HL-60 (cell line): ENCODE results near the gene PRDM16.

Experiments
- DNase-seq, 2 experiments: peaks; one replicate each; pipeline ENCODE4 v3.0.0-alpha.2; 2010 to 2020; ENCODE audit warnings: low read depth in 1 of 2, low spot score in 1 of 2
- H3K27ac ChIP-seq: fragments of 250-450 bp; sonication (Bioruptor Pico); replicated peaks from 2 replicates; pipeline ENCODE4 v1.5.1; 2020; ENCODE audit warnings: mild to moderate bottlenecking, moderate library complexity
- H3K27me3 ChIP-seq: fragments of 250-450 bp; sonication (Bioruptor Pico); 2 replicates; pipeline ENCODE4 v1.5.1; 2021; ENCODE audit warnings: mild to moderate bottlenecking, moderate library complexity; ENCODE audit not compliant: insufficient read depth, poor library complexity, severe bottlenecking
- H3K4me3 ChIP-seq: replicated peaks from 2 replicates; pipeline ENCODE4 v1.5.1; 2011; ENCODE audit warnings: mild to moderate bottlenecking, control low read depth, low read length; ENCODE audit not compliant: insufficient read depth
- GABPA ChIP-seq: IDR thresholded peaks from 2 replicates; pipeline ENCODE4 v1.6.1; 2012; ENCODE audit warnings: low read depth
- POLR2AphosphoS5 ChIP-seq: IDR thresholded peaks from 2 replicates; pipeline ENCODE4 v1.6.1; 2012; ENCODE audit warnings: low read depth
- SPI1 ChIP-seq: IDR thresholded peaks from 2 replicates; pipeline ENCODE4 v1.6.1; 2012; ENCODE audit warnings: low read depth, mild to moderate bottlenecking, borderline replicate concordance
- TF ChIP-seq, protein P1 (sequence below): IDR thresholded peaks from one replicate; pipeline ENCODE4 v1.5.1; 2011; ENCODE audit warnings: low read length, control low read depth, inconsistent platforms; ENCODE audit not compliant: insufficient read depth
- TF ChIP-seq, protein P2 (sequence below): IDR thresholded peaks from 2 replicates; pipeline ENCODE4 v1.6.1; 2012; ENCODE audit warnings: low read depth; ENCODE audit not compliant: insufficient replicate concordance

Gene PRDM16

GRCh38 chr1:3081171-3081683 lies 12.2 kb downstream of the PRDM16 start:
- no peak overlapping the region for H3K4me3 ChIP-seq
- TF ChIP-seq GABPA (no peak), SPI1 (no peak), POLR2AphosphoS5 (no peak)
- TF ChIP-seq, protein P1, sequence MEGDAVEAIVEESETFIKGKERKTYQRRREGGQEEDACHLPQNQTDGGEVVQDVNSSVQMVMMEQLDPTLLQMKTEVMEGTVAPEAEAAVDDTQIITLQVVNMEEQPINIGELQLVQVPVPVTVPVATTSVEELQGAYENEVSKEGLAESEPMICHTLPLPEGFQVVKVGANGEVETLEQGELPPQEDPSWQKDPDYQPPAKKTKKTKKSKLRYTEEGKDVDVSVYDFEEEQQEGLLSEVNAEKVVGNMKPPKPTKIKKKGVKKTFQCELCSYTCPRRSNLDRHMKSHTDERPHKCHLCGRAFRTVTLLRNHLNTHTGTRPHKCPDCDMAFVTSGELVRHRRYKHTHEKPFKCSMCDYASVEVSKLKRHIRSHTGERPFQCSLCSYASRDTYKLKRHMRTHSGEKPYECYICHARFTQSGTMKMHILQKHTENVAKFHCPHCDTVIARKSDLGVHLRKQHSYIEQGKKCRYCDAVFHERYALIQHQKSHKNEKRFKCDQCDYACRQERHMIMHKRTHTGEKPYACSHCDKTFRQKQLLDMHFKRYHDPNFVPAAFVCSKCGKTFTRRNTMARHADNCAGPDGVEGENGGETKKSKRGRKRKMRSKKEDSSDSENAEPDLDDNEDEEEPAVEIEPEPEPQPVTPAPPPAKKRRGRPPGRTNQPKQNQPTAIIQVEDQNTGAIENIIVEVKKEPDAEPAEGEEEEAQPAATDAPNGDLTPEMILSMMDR, result no peak
- TF ChIP-seq, protein P2, sequence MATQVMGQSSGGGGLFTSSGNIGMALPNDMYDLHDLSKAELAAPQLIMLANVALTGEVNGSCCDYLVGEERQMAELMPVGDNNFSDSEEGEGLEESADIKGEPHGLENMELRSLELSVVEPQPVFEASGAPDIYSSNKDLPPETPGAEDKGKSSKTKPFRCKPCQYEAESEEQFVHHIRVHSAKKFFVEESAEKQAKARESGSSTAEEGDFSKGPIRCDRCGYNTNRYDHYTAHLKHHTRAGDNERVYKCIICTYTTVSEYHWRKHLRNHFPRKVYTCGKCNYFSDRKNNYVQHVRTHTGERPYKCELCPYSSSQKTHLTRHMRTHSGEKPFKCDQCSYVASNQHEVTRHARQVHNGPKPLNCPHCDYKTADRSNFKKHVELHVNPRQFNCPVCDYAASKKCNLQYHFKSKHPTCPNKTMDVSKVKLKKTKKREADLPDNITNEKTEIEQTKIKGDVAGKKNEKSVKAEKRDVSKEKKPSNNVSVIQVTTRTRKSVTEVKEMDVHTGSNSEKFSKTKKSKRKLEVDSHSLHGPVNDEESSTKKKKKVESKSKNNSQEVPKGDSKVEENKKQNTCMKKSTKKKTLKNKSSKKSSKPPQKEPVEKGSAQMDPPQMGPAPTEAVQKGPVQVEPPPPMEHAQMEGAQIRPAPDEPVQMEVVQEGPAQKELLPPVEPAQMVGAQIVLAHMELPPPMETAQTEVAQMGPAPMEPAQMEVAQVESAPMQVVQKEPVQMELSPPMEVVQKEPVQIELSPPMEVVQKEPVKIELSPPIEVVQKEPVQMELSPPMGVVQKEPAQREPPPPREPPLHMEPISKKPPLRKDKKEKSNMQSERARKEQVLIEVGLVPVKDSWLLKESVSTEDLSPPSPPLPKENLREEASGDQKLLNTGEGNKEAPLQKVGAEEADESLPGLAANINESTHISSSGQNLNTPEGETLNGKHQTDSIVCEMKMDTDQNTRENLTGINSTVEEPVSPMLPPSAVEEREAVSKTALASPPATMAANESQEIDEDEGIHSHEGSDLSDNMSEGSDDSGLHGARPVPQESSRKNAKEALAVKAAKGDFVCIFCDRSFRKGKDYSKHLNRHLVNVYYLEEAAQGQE, result no peak
- H3K27me3 ChIP-seq, result peaks cover 4% of the 10 kb centered on the region
- H3K27ac ChIP-seq, result no peak overlapping the region
- no peak for DNase-seq

- TF ChIP-seq SPI1, result no peak
- no peak for TF ChIP-seq GABPA
- TF ChIP-seq POLR2AphosphoS5, result no peak
- TF ChIP-seq, protein P2, result no peak
- TF ChIP-seq, protein P1, result no peak
- Histone ChIP-seq H3K27ac (no peak overlapping the region), H3K4me3 (no peak overlapping the region), H3K27me3 (peaks cover 4% of the 10 kb centered on the region)
- no peak for DNase-seq
These were observed 13.0 kb downstream of the PRDM16 start for GRCh38 chr1:3082051-3082450.

GRCh38 chr1:3082571-3083516 lies 13.8 kb downstream of the PRDM16 start:
- peaks cover 4% of the 10 kb centered on the region for H3K27me3 ChIP-seq

More at GRCh38 chr1:3082571-3083516, 13.8 kb downstream of the PRDM16 start:
- H3K27ac ChIP-seq, result no peak overlapping the region
- no peak overlapping the region for H3K4me3 ChIP-seq
- TF ChIP-seq POLR2AphosphoS5, result no peak
- no peak for TF ChIP-seq SPI1
- TF ChIP-seq GABPA, result no peak
- TF ChIP-seq, protein P1, result no peak
- DNase-seq, result no peak
